IPS DF 19.7 (cell line): ENCODE results near the gene PLGRKT.
A peak's percentile ranks its signal among the peaks of the same experiment; 100 is the strongest.
"Not testable (repeated sequence)": the region's sequence is repeated elsewhere in the genome, so short reads cannot be mapped to it uniquely, and the experiment has no call there.

Experiments
- DNase-seq: peaks from one replicate; pipeline ENCODE4 v3.0.0-alpha.2; 2013; ENCODE audit warnings: low read depth, low spot score

PLGRKT gene

GRCh38 chr9:5437254-5438216 is at the start of gene PLGRKT:
PLGRKT (minus strand) TSS chr9:5437925; CDS start chr9:5431977, 5,948 bp downstream.
- peak; percentile 89 for DNase-seq

- no peak for DNase-seq
These were observed 49.3 kb upstream of the PLGRKT start for GRCh38 chr9:5486988-5487387.

- no peak for DNase-seq
These were observed 47.8 kb upstream of the PLGRKT start for GRCh38 chr9:5485378-5486085.

GRCh38 chr9:5483306-5483705 is 45.6 kb upstream of the PLGRKT start:
- no peak for DNase-seq

- DNase-seq: no peak
These were observed 44.5 kb upstream of the PLGRKT start for GRCh38 chr9:5482194-5482593.

- no peak for DNase-seq
These were observed 43.8 kb upstream of the PLGRKT start for GRCh38 chr9:5481322-5482040.

GRCh38 chr9:5480919-5481318 is 43.2 kb upstream of the PLGRKT start:
- no peak for DNase-seq

GRCh38 chr9:5479994-5480694 is 42.4 kb upstream of the PLGRKT start:
- no peak for DNase-seq

GRCh38 chr9:5478206-5478605 is 40.5 kb upstream of the PLGRKT start:
- DNase-seq: no peak

- DNase-seq: not testable (repeated sequence)
These were observed 37.9 kb upstream of the PLGRKT start for GRCh38 chr9:5475611-5476010.

- DNase-seq: no peak
These were observed 33.1 kb upstream of the PLGRKT start for GRCh38 chr9:5470816-5471215.

GRCh38 chr9:5470122-5470521 is 32.4 kb upstream of the PLGRKT start:
- no peak for DNase-seq

GRCh38 chr9:5468850-5469249 is 31.1 kb upstream of the PLGRKT start:
- no peak for DNase-seq

GRCh38 chr9:5466766-5467165 is 29.0 kb upstream of the PLGRKT start:
- no peak for DNase-seq

GRCh38 chr9:5466005-5466404 is 28.3 kb upstream of the PLGRKT start:
- no peak for DNase-seq

- not testable (repeated sequence) for DNase-seq
These were observed 27.2 kb upstream of the PLGRKT start for GRCh38 chr9:5464831-5465330.

- DNase-seq: no peak
These were observed 22.4 kb upstream of the PLGRKT start for GRCh38 chr9:5460157-5460556.

GRCh38 chr9:5459289-5459829 is 21.6 kb upstream of the PLGRKT start:
- no peak for DNase-seq

GRCh38 chr9:5455181-5455580 is 17.5 kb upstream of the PLGRKT start:
- no peak for DNase-seq

- no peak for DNase-seq
These were observed 15.9 kb upstream of the PLGRKT start for GRCh38 chr9:5453673-5454072.

- no peak for DNase-seq
These were observed 15.3 kb upstream of the PLGRKT start for GRCh38 chr9:5453004-5453403.
